Measurements from ENCODE around the gene FOCAD.

FOCAD gene

GRCh38 chr9:20684875-20685696, 1.0 kb downstream of the FOCAD start:
- Mint-ChIP-seq H3K27me3 (no peaks in the 10 kb centered on the region), H3K9me3 (no peaks in the 10 kb centered on the region), H3K4me1 (peaks cover 16% of the 10 kb centered on the region), H3K27ac (ENCODE audit: low read depth) (no peak overlapping the region), H3K4me3 (peak overlapping the region; percentile 82), H3K36me3 (ENCODE audit: insufficient read depth) (peaks cover 2% of the 10 kb centered on the region)
- no peak for DNase-seq (ENCODE audit: low spot score in 2 of 2)
- peak; percentile 17 for ATAC-seq (replicated peaks; ENCODE audit: extremely low read depth, poor library complexity, severe bottlenecking)

GRCh38 chr9:20685769-20686168, 1.7 kb downstream of the FOCAD start:
- Mint-ChIP-seq H3K4me1 (peaks cover 16% of the 10 kb centered on the region), H3K27ac (ENCODE audit: low read depth) (no peak overlapping the region), H3K4me3 (no peak overlapping the region), H3K27me3 (no peaks in the 10 kb centered on the region), H3K9me3 (no peaks in the 10 kb centered on the region), H3K36me3 (ENCODE audit: insufficient read depth) (peaks cover 2% of the 10 kb centered on the region)
- DNase-seq (ENCODE audit: low spot score in 2 of 2) (no peak), ATAC-seq (replicated peaks; ENCODE audit: extremely low read depth, poor library complexity, severe bottlenecking) (no peak)

GRCh38 chr9:20689833-20690232, 5.8 kb downstream of the FOCAD start:
- no peaks in the 10 kb centered on the region for H3K27me3 Mint-ChIP-seq
- DNase-seq (ENCODE audit: low spot score in 2 of 2) (no peak), ATAC-seq (replicated peaks; ENCODE audit: extremely low read depth, poor library complexity, severe bottlenecking) (no peak)
- H3K4me1 Mint-ChIP-seq = peaks cover 12% of the 10 kb centered on the region
- H3K4me3 Mint-ChIP-seq = no peak overlapping the region
- no peak overlapping the region for H3K27ac Mint-ChIP-seq (ENCODE audit: low read depth)
- no peaks in the 10 kb centered on the region for H3K9me3 Mint-ChIP-seq
- H3K36me3 Mint-ChIP-seq (ENCODE audit: insufficient read depth) = no peaks in the 10 kb centered on the region

DNA sequence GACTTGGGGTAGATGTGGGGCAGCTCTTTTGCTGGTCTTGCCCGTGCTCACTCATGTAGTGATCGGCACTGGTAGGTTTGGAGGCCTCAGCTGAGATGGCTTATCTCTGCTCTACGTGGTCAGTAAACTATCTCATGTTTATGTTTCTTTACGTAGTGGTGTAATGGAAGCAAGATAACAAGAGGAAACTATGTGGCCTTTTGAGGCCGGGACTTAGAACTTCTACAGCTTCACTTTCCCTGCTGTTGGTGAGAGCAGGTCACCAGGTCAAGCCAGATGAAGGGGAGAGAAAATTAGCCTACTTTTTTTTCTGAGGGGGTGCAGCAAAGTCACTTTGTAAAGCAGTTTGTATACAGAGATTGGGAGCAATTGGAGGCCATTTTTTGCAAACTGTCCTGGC, 8.5 kb downstream of the FOCAD start:
- DNase-seq (ENCODE audit: low spot score in 2 of 2) (no peak), ATAC-seq (replicated peaks; ENCODE audit: extremely low read depth, poor library complexity, severe bottlenecking) (no peak)
- H3K9me3 Mint-ChIP-seq = no peaks in the 10 kb centered on the region
- peaks cover 6% of the 10 kb centered on the region for H3K4me1 Mint-ChIP-seq
- H3K27me3 Mint-ChIP-seq = no peaks in the 10 kb centered on the region
- no peak overlapping the region for H3K27ac Mint-ChIP-seq (ENCODE audit: low read depth)
- H3K4me3 Mint-ChIP-seq = no peak overlapping the region
- no peaks in the 10 kb centered on the region for H3K36me3 Mint-ChIP-seq (ENCODE audit: insufficient read depth)

GRCh38 chr9:20693068-20693467, 9.0 kb downstream of the FOCAD start:
- Mint-ChIP-seq H3K27ac (ENCODE audit: low read depth) (no peak overlapping the region), H3K4me1 (peaks cover 6% of the 10 kb centered on the region), H3K36me3 (ENCODE audit: insufficient read depth) (no peaks in the 10 kb centered on the region), H3K9me3 (no peaks in the 10 kb centered on the region), H3K4me3 (no peak overlapping the region), H3K27me3 (no peaks in the 10 kb centered on the region)
- ATAC-seq (replicated peaks; ENCODE audit: extremely low read depth, poor library complexity, severe bottlenecking) (no peak), DNase-seq (ENCODE audit: low spot score in 2 of 2) (no peak)

- Mint-ChIP-seq H3K9me3 (no peaks in the 10 kb centered on the region), H3K36me3 (ENCODE audit: insufficient read depth) (no peaks in the 10 kb centered on the region), H3K27me3 (no peaks in the 10 kb centered on the region), H3K4me1 (peaks cover 6% of the 10 kb centered on the region), H3K4me3 (no peak overlapping the region), H3K27ac (ENCODE audit: low read depth) (no peak overlapping the region)
- no peak for ATAC-seq (replicated peaks; ENCODE audit: extremely low read depth, poor library complexity, severe bottlenecking)
- no peak for DNase-seq (ENCODE audit: low spot score in 2 of 2)
Observed at GRCh38 chr9:20694248-20694647, 10.2 kb downstream of the FOCAD start.

DNA sequence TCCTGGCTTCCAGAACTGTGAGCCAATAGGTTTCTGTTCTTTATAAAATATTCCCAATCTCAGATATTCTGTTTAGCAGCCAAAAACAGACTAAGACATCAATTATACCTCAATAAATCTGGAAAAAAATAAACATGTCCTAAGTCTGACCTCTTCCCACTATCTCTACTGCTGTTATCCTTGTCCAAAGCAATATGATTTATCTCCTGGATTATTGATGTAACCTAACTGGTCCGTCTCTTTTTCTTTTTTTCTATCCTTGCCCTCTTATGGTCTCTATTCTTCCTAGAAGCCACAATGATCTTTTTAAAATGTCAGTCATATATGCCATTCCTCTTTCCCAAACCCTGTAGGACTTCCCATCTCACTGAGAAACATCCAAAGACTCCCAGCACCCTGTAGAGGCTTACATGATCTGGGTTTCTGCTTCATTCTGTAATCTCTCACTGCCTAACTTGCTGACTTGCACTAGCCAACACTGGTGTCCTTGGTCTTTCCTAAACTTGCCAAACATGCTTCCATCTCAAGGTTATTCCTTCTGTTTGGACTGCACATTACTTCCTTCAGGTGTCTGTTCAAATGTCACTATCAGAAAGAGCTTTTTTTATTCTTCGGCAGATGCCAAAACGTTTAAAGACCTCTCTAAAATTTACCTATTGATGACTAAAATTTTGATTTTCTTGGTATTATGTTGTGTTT, 13.1 kb downstream of the FOCAD start:
- no peak overlapping the region for H3K4me3 Mint-ChIP-seq
- ATAC-seq (replicated peaks; ENCODE audit: extremely low read depth, poor library complexity, severe bottlenecking) (no peak), DNase-seq (ENCODE audit: low spot score in 2 of 2) (no peak)
- no peak overlapping the region for H3K27ac Mint-ChIP-seq (ENCODE audit: low read depth)
- no peaks in the 10 kb centered on the region for H3K36me3 Mint-ChIP-seq (ENCODE audit: insufficient read depth)
- H3K4me1 Mint-ChIP-seq = peaks cover 6% of the 10 kb centered on the region
- H3K27me3 Mint-ChIP-seq = no peaks in the 10 kb centered on the region
- no peaks in the 10 kb centered on the region for H3K9me3 Mint-ChIP-seq

DNA sequence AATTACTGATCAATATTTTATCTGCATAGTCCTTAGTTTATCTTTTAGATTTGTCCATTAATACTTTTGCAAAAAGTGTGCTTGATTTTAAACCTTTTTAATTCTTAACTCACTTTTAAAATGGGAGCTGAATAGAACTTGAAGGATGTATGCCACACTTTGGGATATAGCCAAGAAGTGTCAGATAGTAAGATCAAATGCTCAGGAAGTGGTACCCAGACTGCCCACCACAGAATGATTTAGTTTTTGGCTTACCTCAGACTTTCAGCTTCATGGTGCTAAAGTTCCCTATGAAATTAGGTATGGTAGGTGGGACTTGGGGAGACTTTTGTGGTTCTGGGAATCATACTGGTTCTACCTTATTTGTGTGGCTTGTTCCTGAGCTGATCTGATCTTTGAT, 14.7 kb downstream of the FOCAD start:
- no peak for DNase-seq (ENCODE audit: low spot score in 2 of 2)
- no peaks in the 10 kb centered on the region for H3K27me3 Mint-ChIP-seq
- no peaks in the 10 kb centered on the region for H3K9me3 Mint-ChIP-seq
- no peaks in the 10 kb centered on the region for H3K36me3 Mint-ChIP-seq (ENCODE audit: insufficient read depth)
- no peak overlapping the region for H3K4me3 Mint-ChIP-seq
- ATAC-seq (replicated peaks; ENCODE audit: extremely low read depth, poor library complexity, severe bottlenecking) = no peak
- H3K4me1 Mint-ChIP-seq = no peaks in the 10 kb centered on the region
- H3K27ac Mint-ChIP-seq (ENCODE audit: low read depth) = no peak overlapping the region

DNA sequence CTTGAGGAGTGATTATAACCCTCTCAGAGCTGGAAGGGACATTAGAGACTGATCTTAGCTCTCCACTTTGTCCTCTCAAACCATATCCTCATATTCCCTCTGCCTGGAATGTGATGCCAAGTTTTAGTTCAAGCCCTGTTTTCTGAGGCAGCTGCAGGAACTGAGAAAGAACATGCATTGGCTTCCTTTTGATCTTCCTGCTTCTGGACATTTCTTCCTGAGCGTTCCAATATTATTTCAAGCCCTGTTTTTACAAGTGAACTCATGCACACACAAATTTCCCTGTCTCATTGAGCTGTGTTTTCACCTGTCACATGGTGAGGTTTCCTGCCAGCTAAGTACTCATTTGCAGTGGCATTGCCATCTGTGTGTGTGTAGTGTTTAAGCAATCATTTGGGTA, 17.0 kb downstream of the FOCAD start:
- H3K4me1 Mint-ChIP-seq = no peaks in the 10 kb centered on the region
- no peak overlapping the region for H3K27ac Mint-ChIP-seq (ENCODE audit: low read depth)
- H3K4me3 Mint-ChIP-seq = no peak overlapping the region
- DNase-seq (ENCODE audit: low spot score in 2 of 2) (no peak), ATAC-seq (replicated peaks; ENCODE audit: extremely low read depth, poor library complexity, severe bottlenecking) (no peak)
- no peaks in the 10 kb centered on the region for H3K27me3 Mint-ChIP-seq
- no peaks in the 10 kb centered on the region for H3K9me3 Mint-ChIP-seq
- H3K36me3 Mint-ChIP-seq (ENCODE audit: insufficient read depth) = no peaks in the 10 kb centered on the region

- H3K9me3 Mint-ChIP-seq = no peaks in the 10 kb centered on the region
- no peaks in the 10 kb centered on the region for H3K4me1 Mint-ChIP-seq
- ATAC-seq (replicated peaks; ENCODE audit: extremely low read depth, poor library complexity, severe bottlenecking) = no peak
- no peaks in the 10 kb centered on the region for H3K27me3 Mint-ChIP-seq
- no peak overlapping the region for H3K4me3 Mint-ChIP-seq
- no peak overlapping the region for H3K27ac Mint-ChIP-seq (ENCODE audit: low read depth)
- DNase-seq (ENCODE audit: low spot score in 2 of 2) = no peak
- no peaks in the 10 kb centered on the region for H3K36me3 Mint-ChIP-seq (ENCODE audit: insufficient read depth)
Observed at GRCh38 chr9:20702570-20702969, 18.5 kb downstream of the FOCAD start.

GRCh38 chr9:20703146-20703545, 19.1 kb downstream of the FOCAD start:
- Mint-ChIP-seq H3K4me1 (no peaks in the 10 kb centered on the region), H3K27ac (ENCODE audit: low read depth) (no peak overlapping the region), H3K9me3 (no peaks in the 10 kb centered on the region), H3K27me3 (no peaks in the 10 kb centered on the region), H3K36me3 (ENCODE audit: insufficient read depth) (no peaks in the 10 kb centered on the region), H3K4me3 (no peak overlapping the region)
- no peak for ATAC-seq (replicated peaks; ENCODE audit: extremely low read depth, poor library complexity, severe bottlenecking)
- no peak for DNase-seq (ENCODE audit: low spot score in 2 of 2)

- Mint-ChIP-seq H3K27me3 (no peaks in the 10 kb centered on the region), H3K4me1 (peaks cover 7% of the 10 kb centered on the region), H3K36me3 (ENCODE audit: insufficient read depth) (peaks cover 1% of the 10 kb centered on the region), H3K9me3 (no peaks in the 10 kb centered on the region), H3K27ac (ENCODE audit: low read depth) (peak overlapping the region; percentile 2), H3K4me3 (no peak overlapping the region)
- ATAC-seq (replicated peaks; ENCODE audit: extremely low read depth, poor library complexity, severe bottlenecking) (no peak), DNase-seq (ENCODE audit: low spot score in 2 of 2) (no peak)
Observed at GRCh38 chr9:20707708-20708107, 23.6 kb downstream of the FOCAD start.

GRCh38 chr9:20713172-20713571, 29.1 kb downstream of the FOCAD start:
- H3K9me3 Mint-ChIP-seq = no peaks in the 10 kb centered on the region
- H3K36me3 Mint-ChIP-seq (ENCODE audit: insufficient read depth) = peaks cover 8% of the 10 kb centered on the region
- H3K4me1 Mint-ChIP-seq = peaks cover 24% of the 10 kb centered on the region
- no peak overlapping the region for H3K27ac Mint-ChIP-seq (ENCODE audit: low read depth)
- no peak overlapping the region for H3K4me3 Mint-ChIP-seq
- DNase-seq (ENCODE audit: low spot score in 2 of 2) = no peak
- no peaks in the 10 kb centered on the region for H3K27me3 Mint-ChIP-seq
- no peak for ATAC-seq (replicated peaks; ENCODE audit: extremely low read depth, poor library complexity, severe bottlenecking)

All from central memory CD8-positive, alpha-beta T cell (primary cell).